DMS79 treated with DMSO at 0.1 percent for 48 hours (cell line): ENCODE measurements around the gene SLC35B2.
"Not testable (repeated sequence)": the region's sequence is repeated elsewhere in the genome, so short reads cannot be mapped to it uniquely, and the experiment has no call there.

Source experiments
- DNase-seq: peaks from one replicate; lab custom pipeline; 2025; lab: John Stamatoyannopoulos, UW

The SLC35B2 gene

DNA sequence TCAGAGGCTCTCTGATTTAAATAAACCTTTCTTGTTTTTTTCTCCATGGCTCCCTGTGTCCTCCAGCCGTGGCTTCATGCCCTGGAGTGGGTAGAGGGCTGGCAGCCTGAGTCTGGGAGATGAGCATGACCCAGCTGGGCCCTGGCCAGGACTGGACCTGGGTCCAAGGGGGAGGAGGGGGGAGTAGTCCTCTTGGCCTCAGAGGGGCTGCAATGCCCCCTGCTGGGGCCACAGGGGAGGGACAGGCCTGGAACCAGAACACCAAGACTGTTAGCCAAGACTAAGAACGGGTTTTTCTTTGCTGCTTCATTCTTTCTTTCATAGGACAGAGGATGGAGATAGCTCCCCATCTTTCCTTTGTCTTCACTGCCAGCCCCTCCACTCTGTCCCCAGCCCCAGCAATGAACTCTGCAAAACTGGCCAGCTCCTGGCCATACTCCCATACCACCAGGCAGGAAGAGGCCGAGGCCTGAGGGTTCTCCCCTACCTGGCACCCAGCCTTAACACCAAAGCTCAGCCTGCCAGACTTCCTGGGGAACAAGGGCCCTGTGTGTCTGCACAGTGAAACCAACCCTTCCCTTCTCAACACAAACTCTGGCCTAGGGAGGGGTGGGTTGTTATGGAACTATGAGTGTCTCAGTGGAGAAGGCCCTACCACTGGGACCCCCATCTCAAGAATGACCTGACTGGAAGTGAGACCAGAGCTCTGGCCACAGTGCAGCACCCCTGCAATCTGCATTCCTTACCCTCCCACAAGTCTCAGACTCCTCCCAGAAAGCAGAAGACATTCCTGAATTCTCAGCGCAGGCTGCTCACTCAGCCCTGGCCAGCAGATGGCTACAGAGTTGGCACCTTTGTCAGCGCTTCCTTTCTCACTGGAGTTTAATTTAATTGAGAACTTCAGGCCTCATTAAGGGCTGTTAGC lies 23.0 kb downstream of the SLC35B2 start:
- no peak for DNase-seq

DNA sequence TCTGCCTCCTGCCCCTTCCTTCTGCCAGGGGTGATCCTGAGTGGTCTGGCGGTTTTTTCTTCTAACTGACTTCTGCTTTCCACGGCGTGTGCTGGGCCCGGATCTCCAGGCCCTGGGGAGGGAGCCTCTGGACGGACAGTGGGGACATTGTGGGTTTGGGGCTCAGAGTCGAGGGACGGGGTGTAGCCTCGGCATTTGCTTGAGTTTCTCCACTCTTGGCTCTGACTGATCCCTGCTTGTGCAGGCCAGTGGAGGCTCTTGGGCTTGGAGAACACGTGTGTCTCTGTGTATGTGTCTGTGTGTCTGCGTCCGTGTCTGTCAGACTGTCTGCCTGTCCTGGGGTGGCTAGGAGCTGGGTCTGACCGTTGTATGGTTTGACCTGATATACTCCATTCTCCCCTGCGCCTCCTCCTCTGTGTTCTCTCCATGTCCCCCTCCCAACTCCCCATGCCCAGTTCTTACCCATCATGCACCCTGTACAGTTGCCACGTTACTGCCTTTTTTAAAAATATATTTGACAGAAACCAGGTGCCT lies 23.7 kb downstream of the SLC35B2 start:
- no peak for DNase-seq

DNA sequence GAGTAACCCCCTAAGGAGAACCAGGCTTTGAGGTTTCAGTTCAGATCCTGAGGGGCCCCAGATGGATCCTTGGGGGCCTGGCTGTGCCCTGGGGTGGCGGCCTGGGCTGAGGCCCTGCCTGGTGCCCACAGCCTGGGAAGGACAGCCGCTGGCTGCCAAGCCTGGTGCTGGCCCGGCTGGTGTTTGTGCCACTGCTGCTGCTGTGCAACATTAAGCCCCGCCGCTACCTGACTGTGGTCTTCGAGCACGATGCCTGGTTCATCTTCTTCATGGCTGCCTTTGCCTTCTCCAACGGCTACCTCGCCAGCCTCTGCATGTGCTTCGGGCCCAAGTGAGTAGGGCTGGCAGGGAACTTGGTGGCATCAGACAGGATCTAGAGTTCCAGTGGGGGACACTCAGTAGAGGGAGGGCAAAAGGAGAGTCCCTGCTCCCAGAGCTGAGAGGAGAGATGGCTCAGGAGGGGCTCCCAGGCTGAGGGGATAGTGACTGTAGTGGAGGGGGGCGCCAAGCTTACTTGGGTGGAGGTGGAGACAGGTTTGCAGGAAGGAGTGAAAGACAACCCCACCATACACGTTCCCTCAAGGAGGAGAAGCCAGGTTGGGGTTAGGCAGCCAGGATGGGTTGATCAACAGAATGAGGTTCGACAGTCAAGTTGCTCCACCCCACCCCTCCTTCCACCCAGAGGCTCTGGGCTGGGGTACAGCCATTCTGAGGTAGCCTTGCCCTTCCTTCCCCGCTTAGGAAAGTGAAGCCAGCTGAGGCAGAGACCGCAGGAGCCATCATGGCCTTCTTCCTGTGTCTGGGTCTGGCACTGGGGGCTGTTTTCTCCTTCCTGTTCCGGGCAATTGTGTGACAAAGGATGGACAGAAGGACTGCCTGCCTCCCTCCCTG lies 24.4 kb downstream of the SLC35B2 start:
- no peak for DNase-seq

DNA sequence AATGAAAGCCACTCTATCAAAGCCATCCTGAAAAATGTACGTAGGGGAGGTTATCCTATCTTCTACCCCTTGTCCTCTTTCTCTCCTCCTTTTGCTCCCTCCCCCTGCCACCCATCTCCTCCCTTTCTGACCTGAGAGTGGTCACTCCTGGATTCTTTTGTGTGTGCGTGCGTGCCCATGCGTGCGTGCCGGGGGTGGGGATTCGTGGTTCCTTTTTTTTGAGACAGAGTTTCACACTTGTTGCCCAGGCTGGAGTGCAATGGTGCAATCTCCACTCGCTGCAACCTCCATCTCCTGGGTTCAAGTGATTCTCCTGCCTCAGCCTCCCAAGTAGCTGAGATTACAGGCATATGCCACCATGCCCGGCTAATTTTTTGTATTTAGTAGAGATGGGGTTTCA lies 25.9 kb downstream of the SLC35B2 start:
- not testable (repeated sequence) for DNase-seq

DNA sequence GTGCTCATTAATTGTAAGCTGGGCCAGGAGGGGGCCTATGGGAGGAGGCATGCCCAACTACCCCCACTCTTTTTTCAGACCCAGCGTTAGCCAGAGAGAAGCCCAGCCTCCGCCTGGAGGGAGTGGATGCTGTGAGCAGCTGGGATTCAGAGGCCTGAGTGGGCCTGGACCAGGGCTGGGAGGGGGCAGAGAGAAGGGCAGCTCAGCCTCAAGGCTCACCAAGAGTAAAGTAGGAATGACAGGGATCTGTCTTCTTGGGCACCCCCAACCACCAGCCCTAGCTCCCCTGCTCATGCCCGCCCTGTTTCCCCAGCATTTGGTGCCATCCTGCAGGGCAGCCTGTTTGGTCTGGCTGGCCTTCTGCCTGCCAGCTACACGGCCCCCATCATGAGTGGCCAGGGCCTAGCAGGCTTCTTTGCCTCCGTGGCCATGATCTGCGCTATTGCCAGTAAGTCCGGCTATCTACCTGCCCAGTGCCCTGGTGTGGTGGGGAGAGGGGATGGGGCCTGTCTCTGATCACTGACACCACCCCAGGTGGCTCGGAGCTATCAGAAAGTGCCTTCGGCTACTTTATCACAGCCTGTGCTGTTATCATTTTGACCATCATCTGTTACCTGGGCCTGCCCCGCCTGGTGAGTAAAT lies 27.2 kb downstream of the SLC35B2 start:
- DNase-seq = no peak

DNA sequence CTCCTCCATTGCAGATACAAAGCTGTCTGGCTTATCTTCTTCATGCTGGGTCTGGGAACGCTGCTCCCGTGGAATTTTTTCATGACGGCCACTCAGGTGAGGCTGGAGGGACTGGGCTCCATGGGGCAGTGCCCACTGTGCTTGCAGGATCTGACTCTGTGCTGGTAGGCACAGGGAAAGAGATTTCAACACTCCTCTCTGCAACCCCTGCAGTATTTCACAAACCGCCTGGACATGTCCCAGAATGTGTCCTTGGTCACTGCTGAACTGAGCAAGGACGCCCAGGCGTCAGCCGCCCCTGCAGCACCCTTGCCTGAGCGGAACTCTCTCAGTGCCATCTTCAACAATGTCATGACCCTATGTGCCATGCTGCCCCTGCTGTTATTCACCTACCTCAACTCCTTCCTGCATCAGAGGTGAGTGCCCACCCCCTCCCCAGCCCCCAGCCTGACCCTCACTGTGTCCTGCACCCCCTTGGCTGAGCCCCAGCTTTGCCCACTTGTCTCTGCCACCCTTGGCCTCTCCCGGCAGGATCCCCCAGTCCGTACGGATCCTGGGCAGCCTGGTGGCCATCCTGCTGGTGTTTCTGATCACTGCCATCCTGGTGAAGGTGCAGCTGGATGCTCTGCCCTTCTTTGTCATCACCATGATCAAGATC lies 27.8 kb downstream of the SLC35B2 start:
- no peak for DNase-seq

DNA sequence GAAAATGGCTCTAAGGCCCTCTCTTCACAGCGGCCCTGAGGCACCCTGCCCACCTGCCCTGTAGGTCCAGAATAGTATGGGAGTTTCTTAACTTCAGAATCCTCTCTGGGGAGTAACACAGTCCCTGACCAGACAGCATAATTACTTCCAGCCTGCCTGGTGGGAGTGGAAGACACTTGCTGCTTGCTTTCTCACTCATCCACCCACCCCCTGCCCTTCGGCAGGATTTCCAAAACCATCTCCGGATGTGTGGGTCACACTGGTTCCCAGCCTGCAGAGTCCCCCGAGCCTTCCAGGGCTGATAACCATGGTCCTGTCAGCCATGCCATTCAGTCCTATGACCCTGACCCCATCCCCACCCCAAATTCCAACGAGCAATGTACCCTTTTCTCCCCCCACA lies 28.5 kb downstream of the SLC35B2 start:
- no peak for DNase-seq

DNA sequence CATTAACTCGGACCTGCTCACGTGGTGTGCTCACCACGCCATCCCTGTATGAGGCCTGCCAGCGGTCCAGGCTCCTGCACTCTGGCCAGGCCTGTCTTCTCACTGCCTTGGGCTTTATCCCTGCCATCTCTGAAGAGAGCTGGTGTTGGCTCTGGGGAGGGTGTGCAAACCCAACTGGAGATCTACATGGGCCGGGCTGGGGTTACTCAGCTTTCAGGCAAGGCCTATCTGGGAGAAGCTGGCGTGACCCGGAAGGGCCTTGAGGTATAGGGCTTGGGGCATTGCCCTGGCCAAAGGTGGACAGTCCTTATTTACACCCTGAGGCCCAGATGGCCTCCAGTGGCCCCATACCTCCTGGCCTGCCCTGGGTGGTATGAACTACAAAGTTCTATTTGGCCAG lies 28.9 kb downstream of the SLC35B2 start:
- DNase-seq = no peak

DNA sequence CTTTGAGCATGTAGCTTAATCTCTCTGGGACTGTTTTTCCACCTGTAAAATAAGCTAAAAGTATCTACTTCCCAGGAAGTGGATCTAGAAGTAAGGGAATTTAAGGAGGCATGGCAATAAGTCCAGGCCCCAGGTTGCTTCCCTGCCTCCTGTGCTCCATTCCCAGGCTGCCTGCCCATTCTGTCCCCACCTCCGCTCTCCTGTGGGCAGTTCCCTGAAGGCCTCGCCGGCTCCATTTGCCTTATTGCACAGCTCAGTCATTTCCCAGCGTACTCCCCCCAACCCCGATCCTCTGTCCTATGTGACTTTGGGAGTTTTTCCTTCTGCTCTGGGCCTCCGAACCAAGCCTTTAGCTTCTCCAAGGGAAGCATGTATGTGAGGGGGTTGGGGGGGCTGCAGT lies 29.3 kb downstream of the SLC35B2 start:
- no peak for DNase-seq

DNA sequence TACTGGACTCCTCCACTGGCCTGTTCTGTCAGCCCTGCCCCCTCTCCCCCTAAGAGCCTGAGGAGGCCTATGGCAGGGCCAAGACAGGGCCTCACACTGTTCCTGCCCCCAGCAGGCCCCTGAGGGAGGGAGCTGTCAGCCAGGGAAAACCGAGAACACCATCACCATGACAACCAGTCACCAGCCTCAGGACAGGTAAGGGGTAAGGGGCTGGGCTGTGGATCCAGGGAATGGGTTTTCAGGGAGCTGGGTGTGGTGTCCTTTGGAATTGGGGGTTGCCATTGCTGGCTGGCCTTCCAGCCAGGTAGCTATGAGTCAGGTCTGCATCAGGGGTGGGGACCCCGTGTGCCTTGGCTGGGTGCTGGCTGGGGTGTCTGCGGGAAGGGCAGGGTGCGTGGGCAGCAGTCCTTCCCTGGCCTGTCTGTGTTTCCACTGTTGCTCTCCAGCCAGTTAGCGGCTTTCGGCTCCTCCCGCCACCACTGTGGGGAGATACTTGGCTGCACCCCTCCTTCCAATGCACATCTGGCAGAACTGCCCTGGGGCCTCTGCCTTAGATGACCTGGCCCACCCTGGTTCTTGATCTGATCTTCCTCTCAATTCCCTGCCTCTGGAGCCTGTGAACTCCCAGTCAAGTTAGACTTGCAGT lies 30.1 kb downstream of the SLC35B2 start:
- no peak for DNase-seq

DNA sequence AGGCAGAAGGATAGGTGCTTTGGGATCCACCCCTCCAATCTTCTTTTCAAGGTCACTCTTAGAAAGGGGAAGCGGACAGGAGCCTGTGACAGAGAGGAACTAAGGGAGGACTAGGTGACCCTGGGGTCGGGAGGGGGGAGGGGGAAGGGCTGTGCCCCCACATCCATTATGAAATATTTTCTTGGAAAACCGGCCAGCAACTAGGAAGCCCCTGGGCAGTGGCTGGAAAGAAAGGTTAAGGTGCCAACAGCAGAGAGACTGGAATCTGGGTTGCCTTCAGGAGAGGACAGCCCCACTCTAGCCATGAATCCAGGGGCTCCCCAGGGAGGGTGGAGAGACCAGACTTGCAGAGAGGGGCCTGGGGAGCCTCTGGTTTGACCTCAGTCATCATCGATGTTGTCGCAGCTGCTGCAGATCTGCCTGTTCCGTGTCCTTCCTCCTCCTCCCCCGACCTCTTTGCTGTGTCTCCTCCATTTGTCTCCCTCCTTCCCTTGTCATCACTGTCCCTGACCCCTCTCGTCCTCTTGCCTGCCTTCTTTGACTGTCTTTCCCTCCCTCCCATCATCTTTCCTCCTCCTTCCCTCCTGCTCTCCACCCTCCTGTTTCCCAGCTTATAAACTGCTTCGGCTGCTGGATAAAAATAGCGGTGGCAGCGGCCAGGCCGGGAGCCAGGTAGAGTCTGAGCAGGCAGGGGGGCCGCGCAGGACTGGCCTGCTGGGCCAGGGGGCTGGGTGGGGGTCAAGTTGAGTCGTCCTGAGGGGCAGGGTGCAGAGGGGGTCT lies 30.8 kb downstream of the SLC35B2 start:
- no peak for DNase-seq

DNA sequence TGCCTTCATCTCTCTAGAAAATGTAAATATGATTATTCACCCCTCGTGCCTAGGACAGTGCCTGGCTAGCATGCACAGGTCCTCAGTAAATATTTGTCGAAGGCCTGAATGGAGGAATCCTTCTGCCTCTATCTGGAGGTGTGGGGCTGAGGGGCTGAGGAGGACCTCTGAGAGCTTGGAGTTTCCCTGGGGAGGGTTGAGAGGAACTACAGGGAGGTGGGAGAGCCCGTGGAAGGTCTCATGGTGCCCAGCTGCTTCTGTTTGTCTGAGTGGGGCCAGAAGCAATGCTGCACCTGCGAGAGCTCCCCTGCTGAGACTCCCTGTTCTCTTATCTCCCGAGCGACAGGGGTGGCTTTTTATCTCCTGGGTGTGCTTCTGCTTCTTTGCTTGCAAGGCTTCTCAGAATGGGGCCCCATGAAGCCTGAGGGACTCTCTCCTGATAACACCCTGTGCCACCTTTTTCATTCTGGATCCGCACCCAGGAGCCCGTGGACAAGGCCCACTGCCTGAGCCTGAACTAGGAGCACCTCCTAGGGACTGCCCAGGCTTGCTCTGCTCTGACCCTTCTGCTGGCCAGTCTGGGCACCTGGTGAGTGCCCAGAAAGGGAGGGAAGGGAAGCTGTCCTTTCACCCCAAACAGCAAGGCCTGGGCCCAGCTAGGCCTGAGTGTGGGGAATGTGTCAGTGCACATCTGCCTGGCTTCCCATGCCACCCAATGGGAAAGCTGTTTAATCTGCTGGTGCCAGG lies 31.6 kb downstream of the SLC35B2 start:
- DNase-seq = no peak

DNA sequence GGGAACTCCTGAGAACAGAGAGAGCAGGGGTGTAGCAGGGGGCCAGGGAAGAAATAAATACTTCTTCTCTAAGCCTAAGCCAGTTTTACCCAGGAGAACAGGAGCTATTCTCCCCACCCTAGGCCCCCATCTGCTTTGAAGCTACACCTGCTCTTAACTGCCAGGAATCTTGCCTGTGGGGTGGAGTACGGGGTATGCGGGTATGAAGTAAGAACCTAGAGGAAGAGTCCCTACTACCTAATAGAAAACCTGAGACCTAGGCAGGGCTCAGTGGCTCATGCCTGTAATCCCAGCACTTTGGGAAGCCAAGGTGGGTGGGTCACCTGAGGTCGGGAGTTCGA lies 32.4 kb downstream of the SLC35B2 start:
- DNase-seq = no peak

DNA sequence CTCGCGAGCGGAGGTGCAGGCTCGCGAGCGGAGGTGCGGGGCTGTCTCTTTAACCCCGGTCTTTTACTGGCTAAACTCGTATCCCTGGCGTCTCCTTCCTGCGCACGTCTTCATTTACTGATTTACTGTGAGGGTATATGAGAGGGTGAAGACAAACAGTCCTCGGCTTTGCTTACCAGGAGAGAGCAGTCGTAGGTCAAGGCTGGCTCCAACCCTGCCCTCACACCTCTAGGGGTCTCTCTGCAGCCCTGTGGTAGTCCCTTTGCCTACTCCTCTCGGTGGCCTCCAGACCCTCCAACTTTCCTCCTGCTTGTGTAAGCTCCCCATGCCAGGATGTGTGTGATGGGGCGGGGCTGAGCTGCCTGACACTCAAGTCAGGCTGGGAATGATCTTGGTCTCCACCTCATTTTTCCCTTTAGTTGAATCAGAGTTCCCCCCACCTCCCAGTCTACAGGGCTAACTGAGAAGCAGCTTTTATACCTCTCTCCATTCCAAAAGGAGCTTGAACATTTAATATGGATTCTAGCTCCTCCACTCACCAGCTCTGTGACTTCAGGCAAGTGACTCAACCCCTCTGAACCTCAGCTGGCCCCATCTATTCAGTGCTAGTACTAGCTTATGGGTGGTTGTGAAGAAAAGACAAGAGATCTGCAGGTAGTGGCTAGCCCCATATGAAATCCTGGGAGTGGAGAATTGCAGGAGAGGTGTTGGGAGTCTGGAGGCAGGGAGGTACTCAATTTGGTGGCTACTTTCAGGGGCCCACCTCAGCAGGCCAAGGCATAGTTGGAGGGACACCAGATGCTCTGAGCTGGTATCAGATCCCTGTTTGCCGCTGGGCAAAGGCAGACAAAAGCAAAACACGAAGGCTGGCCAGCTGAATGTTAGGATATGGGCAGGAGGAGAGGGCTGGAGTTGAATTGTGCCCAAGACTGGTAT lies 33.0 kb downstream of the SLC35B2 start:
- DNase-seq = peak; percentile 54

DNA sequence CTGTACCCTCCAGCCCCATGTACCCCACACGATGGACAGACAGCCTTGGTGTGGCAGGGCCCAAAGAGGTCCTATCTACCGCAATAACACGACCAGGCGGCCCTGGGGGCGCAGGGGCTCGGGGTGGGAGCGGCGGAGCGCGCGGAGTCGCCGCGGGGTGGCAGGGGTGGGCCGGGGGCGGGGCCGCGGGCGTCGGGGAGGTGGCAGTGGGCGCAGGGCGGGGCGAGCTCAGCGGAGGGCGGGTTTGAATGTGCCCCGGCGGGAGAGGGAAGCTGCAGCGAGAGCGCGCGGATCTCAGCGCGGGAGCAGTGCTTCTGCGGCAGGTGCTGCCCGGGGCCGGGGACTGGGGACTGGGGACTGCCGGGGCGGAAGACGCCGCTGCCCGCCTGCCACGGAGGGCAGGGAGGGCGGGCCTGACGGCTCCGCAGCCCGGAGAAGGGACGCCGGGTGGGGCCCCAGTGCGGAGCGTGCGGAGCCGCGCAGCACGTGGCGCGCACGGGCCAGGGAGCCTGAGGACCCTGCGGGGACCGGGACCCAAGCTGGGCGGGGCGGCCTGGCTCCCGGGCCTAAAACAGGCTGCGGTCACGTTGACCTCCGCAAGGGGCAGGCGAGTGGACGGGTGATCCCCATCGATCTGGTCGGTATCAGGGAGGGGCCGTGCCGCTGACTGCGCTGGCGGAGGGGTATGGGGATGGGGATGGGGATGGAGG lies 33.9 kb downstream of the SLC35B2 start, which contains the start of gene SLC29A1:
TSS of gene SLC29A1 (plus strand) at position 277 of the 710 bp plus-strand sequence. CDS start 3,719 bp downstream, outside the sequence.
- DNase-seq = peak; percentile 69

DNA sequence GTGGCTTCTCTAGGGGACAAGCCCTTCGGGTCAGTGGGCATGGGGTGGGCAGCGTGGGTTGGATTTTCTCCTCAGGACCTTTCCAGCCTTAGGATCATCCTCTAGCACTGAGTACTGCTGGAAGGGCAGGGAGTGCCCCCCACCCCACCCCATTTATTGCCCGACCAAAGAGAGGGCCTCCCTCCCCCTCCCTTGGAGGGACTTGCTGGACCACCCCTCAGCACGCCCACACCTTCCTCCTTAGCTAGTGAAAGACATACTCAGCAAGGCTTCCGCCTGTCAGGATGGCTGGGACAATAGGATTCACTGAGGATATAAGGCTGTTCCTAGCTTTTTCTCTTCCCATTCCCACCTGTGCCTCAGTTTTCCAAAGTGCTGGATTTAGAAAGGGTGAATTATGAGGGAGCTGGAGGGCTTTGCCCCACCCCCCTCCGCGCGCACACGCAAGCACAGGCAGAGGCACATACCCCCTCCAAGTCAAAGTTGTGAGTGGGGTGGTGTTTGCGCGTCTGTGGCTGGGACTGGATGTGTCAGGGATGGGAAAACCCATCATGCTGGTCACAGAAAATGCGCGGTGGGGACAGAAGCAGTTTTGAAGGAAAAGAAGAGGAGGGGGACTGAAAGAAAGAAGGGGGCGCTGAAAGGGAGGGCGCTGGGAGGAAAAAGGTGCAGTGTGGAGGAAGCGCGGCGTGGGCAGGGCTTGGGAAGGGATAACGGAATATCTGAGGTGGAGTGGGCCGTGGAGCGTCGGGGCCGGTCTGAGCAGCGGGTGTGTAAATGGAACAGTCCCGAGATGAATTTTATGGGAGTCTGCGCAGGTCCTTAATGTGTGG lies 34.6 kb downstream of the SLC35B2 start:
- DNase-seq = peak; percentile 56

DNA sequence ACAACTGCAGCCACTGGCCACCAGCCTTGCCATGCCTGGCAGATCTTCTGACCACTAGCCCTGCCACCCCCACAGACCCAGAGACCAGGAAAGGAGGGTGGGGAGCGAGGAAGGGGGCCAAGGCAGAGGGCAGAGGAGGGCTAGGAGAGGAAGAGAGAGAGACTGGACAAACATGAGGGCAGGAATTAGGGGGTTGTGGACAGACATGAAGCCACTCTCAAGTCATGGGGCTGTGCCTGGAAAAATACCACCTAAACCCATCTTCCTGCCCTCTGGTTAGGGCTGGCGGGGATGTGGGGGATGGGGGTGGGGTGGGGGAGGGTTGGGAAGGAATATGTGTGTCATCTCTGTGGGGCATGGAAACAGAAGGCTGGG lies 35.4 kb downstream of the SLC35B2 start:
- no peak for DNase-seq
